GM23338 (cell line): ENCODE measurements around the gene AHDC1. TPM values are rescaled to one million over a fixed set of nuclear protein-coding genes. Genes with fewer than 3 reads are reported as not detected.

Experiments
- ATAC-seq: fragments of 200-7000 bp; cut with Tn5 transposase; 3 replicates; pipeline ENCODE4 v1.9.1; 2020
- DNase-seq: peaks from one replicate; pipeline ENCODE4 v3.0.0-alpha.2; 2015; ENCODE audit warnings: low spot score
- H2AFZ ChIP-seq: fragments of 200-600 bp; sonication (generic); 2 replicates; pipeline ENCODE4 v1.8.0; 2016; ENCODE audit warnings: antibody characterized with exemption, mild to moderate bottlenecking, moderate library complexity
- H3F3A ChIP-seq: fragments of 200-600 bp; sonication (generic); replicated peaks from 2 replicates; pipeline ENCODE4 v1.8.0; 2017; ENCODE audit warnings: antibody characterized with exemption, mixed run types, low read depth
- H3K27ac ChIP-seq: fragments of 200-600 bp; sonication (generic); 2 replicates; pipeline ENCODE4 v1.6.1; 2016; ENCODE audit warnings: low read depth
- H3K27me3 ChIP-seq: fragments of 200-600 bp; sonication (generic); 2 replicates; pipeline ENCODE4 v1.8.0; 2016; ENCODE audit warnings: mild to moderate bottlenecking, mixed run types, moderate library complexity; ENCODE audit not compliant: insufficient read depth
- H3K36me3 ChIP-seq: fragments of 200-600 bp; sonication (generic); 2 replicates; pipeline ENCODE4 v1.8.0; 2016; ENCODE audit warnings: mild to moderate bottlenecking; ENCODE audit not compliant: insufficient read depth
- H3K4me1 ChIP-seq: fragments of 200-600 bp; sonication (generic); 2 replicates; pipeline ENCODE4 v1.8.0; 2016; ENCODE audit warnings: mild to moderate bottlenecking, moderate library complexity; ENCODE audit not compliant: insufficient read depth
- H3K4me2 ChIP-seq: fragments of 200-600 bp; sonication (generic); 2 replicates; pipeline ENCODE4 v1.7.1; 2017; ENCODE audit warnings: mixed run types
- H3K4me3 ChIP-seq: fragments of 200-600 bp; sonication (generic); 2 replicates; pipeline ENCODE4 v1.6.1; 2016; ENCODE audit warnings: mixed run types
- H3K79me2 ChIP-seq: fragments of 200-600 bp; sonication (generic); replicated peaks from 2 replicates; pipeline ENCODE4 v1.8.0; 2017; ENCODE audit warnings: mild to moderate bottlenecking; ENCODE audit not compliant: insufficient read depth
- H3K9me2 ChIP-seq: fragments of 200-600 bp; sonication (generic); 2 replicates; pipeline ENCODE4 v1.8.0; 2017; ENCODE audit not compliant: insufficient read depth
- H4K20me1 ChIP-seq: fragments of 200-600 bp; sonication (generic); replicated peaks from 2 replicates; pipeline ENCODE4 v1.8.0; 2017; ENCODE audit warnings: mild to moderate bottlenecking; ENCODE audit not compliant: insufficient read depth
- H3K27ac Mint-ChIP-seq: 2 replicates; pipeline ENCODE4 v1.8.0; 2020; ENCODE audit warnings: inconsistent platforms, mild to moderate bottlenecking, moderate library complexity, mixed read lengths
- H3K27me3 Mint-ChIP-seq: 3 replicates; pipeline ENCODE4 v1.8.0; 2022; ENCODE audit warnings: low read depth, mild to moderate bottlenecking, moderate library complexity, mixed read lengths, inconsistent platforms; ENCODE audit not compliant: insufficient read depth, poor library complexity
- H3K36me3 Mint-ChIP-seq: 3 replicates; pipeline ENCODE4 v1.8.0; 2021; ENCODE audit warnings: low read depth, mild to moderate bottlenecking, inconsistent platforms, moderate library complexity, mixed read lengths
- H3K4me1 Mint-ChIP-seq: 3 replicates; pipeline ENCODE4 v1.8.0; 2020; ENCODE audit warnings: mild to moderate bottlenecking, inconsistent platforms, mixed read lengths
- H3K4me3 Mint-ChIP-seq: 3 replicates; pipeline ENCODE4 v1.8.0; 2021; ENCODE audit warnings: moderate library complexity, mild to moderate bottlenecking, inconsistent platforms, mixed read lengths
- H3K9me3 Mint-ChIP-seq: 3 replicates; pipeline ENCODE4 v1.8.0; 2020; ENCODE audit warnings: moderate library complexity, mild to moderate bottlenecking, inconsistent platforms, mixed read lengths
- CREB1 ChIP-seq: fragments of 250-450 bp; sonication (Bioruptor Pico); IDR thresholded peaks from 2 replicates; pipeline ENCODE4 v1.5.0; 2020; ENCODE audit warnings: low read depth, mild to moderate bottlenecking, moderate library complexity
- CTCF ChIP-seq, 2 experiments: fragments of 200-600 bp in 1 of 2; sonication (generic) in 1 of 2; conservative IDR thresholded peaks; 2 replicates each; pipeline versions ENCODE4 v1.5.1 to v1.6.1; 2016 to 2017; ENCODE audit warnings: antibody characterized with exemption in 2 of 2, low read depth in 2 of 2, mild to moderate bottlenecking in 2 of 2, moderate library complexity in 1 of 2
- ETS1 ChIP-seq: IDR thresholded peaks from 2 replicates; pipeline ENCODE4 v1.6.1; 2016; ENCODE audit warnings: antibody characterized with exemption
- EZH2 ChIP-seq: fragments of 200-600 bp; sonication (generic); IDR thresholded peaks from one replicate; pipeline ENCODE4 v1.8.0; 2017; ENCODE audit warnings: antibody characterized with exemption, mild to moderate bottlenecking, low read depth; ENCODE audit not compliant: unreplicated experiment
- ZNF114 ChIP-seq: fragments of 250-450 bp; sonication (Bioruptor Pico); IDR thresholded peaks from 2 replicates; pipeline ENCODE4 v1.5.0; 2020; ENCODE audit warnings: mild to moderate bottlenecking, moderate library complexity
- ZNF331 ChIP-seq: fragments of 250-450 bp; sonication (Bioruptor Pico); IDR thresholded peaks from 2 replicates; pipeline ENCODE4 v1.5.0; 2020; ENCODE audit warnings: low read depth, mild to moderate bottlenecking, moderate library complexity
- polyA plus RNA-seq: library from polyadenylated mRNA; unstranded; fragments of >200 nt; fragmentation: Nextera tagmentation; extraction: Ambion mirVana; gene quantifications from 2 replicates; pipeline ENCODE4 v1.2.1, GENCODE V29; 2016
- total RNA-seq: library from RNA; depleted of rRNA; stranded (reverse); fragments of >200 nt; shearing (Covaris generic); gene quantifications from 2 replicates; pipeline ENCODE4 v1.2.3, GENCODE V29; 2014

Gene AHDC1
- total and polyA plus RNA-seq, 2 experiments from 2014 or later = 8.3 to 22.2 TPM

GRCh38 chr1:27609618-27610240 is 5.8 kb upstream of the AHDC1 start:
- no peak overlapping the region for H3K4me3 Mint-ChIP-seq
- no peaks in the 10 kb centered on the region for H3K36me3 Mint-ChIP-seq
- Histone ChIP-seq H3F3A (peaks cover 10% of the 10 kb centered on the region; the same call in 1 of the 2 replicates), H3K79me2 (no peaks in the 10 kb centered on the region), H3K27ac (no peak overlapping the region), H3K4me1 (peaks cover 37% of the 10 kb centered on the region), H3K27me3 (peaks cover 8% of the 10 kb centered on the region; the same call in 1 of the 2 replicates), H3K9me2 (no peaks in the 10 kb centered on the region), H3K4me3 (no peak overlapping the region), H4K20me1 (no peaks in the 10 kb centered on the region; the same call in 1 of the 2 replicates), H3K4me2 (no peak overlapping the region), H2AFZ (no peak overlapping the region), H3K36me3 (no peaks in the 10 kb centered on the region)
- H3K27ac Mint-ChIP-seq = no peak overlapping the region
- no peak for TF ChIP-seq EZH2
- TF ChIP-seq ETS1 = no peak
- no peak for TF ChIP-seq CTCF (conservative IDR thresholded peaks at IDR 0.05; ENCODE audit: low read depth in 2 of 2)
- peaks cover 38% of the 10 kb centered on the region for H3K4me1 Mint-ChIP-seq
- ATAC-seq (no peak), DNase-seq (no peak)
- no peaks in the 10 kb centered on the region for H3K9me3 Mint-ChIP-seq
- peaks cover 17% of the 10 kb centered on the region for H3K27me3 Mint-ChIP-seq

GRCh38 chr1:27609210-27609555 is 5.2 kb upstream of the AHDC1 start:
- no peaks in the 10 kb centered on the region; the same call in 1 of the 2 replicates for H4K20me1 ChIP-seq
- H3K27me3 ChIP-seq = peaks cover 8% of the 10 kb centered on the region; the same call in 1 of the 2 replicates
- H3K9me3 Mint-ChIP-seq = no peaks in the 10 kb centered on the region
- H3K36me3 ChIP-seq = no peaks in the 10 kb centered on the region
- peaks cover 35% of the 10 kb centered on the region for H3K4me1 ChIP-seq
- DNase-seq (no peak), ATAC-seq (no peak)
- H3F3A ChIP-seq = peaks cover 5% of the 10 kb centered on the region; the same call in 1 of the 2 replicates
- H3K4me3 ChIP-seq = no peak overlapping the region
- no peaks in the 10 kb centered on the region for H3K36me3 Mint-ChIP-seq
- TF ChIP-seq ZNF114 (CRISPR knock-in tag) = no peak
- TF ChIP-seq ZNF331 = no peak
- no peak for TF ChIP-seq CREB1 (CRISPR knock-in tag)
- TF ChIP-seq ETS1 = no peak
- no peak overlapping the region for H2AFZ ChIP-seq
- H3K4me1 Mint-ChIP-seq = peaks cover 37% of the 10 kb centered on the region
- no peak overlapping the region for H3K4me2 ChIP-seq
- peaks cover 20% of the 10 kb centered on the region for H3K27me3 Mint-ChIP-seq
- H3K9me2 ChIP-seq = no peaks in the 10 kb centered on the region
- H3K27ac ChIP-seq = no peak overlapping the region
- H3K27ac Mint-ChIP-seq = no peak overlapping the region
- H3K4me3 Mint-ChIP-seq = no peak overlapping the region
- no peaks in the 10 kb centered on the region for H3K79me2 ChIP-seq
